ENCODE measurements around the gene TMEM234.

TMEM234 gene

DNA sequence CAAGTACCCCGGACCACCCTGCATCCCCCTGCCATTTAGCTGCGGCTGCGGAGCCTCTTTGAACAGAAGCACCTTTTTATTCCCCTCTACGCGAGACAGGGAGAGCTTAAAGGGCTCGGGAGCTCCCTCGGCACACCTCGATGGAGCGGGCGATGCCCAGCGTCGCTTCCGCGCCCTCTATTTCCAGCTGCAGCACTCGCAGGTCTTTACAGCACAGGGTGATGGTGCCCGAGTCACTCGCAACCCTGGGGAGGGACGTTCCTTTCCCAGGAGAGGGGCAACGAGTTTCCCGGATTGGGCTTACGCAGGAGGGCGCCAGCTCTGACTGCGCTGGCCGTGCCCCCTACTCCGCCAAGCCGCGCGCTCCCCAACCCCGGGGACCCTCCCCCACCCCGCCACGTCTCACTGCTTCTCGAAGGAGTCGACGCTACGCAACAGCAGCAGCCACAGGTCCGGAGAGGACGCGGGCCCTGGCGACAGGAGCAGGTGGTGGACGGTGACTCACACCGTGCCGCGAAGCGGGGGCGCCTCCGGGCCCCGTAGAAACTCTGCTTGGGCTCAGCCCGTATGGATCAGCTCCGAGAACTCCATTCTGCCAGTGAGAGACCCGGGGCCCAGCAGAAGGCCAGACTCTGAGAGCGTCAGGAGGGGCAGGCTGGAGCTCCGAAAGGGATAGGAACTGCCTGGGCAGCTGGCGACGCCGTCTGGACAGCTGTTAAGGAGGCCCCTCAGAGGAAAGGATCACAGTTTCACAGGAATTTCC is 19.0 kb upstream of the TMEM234 start:
- Histone ChIP-seq H3K4me3 (peak overlapping the region; percentile 48; the same call in 1 of the 2 replicates), H3K36me3 (ENCODE audit: insufficient read depth, low read length) (no peaks in the 10 kb centered on the region), H3K9me3 (ENCODE audit: low read depth, low read length) (no peaks in the 10 kb centered on the region), H3K27ac (no peak overlapping the region), H3K9ac (ENCODE audit: insufficient read length) (no peak overlapping the region)
- TF ChIP-seq POLR2AphosphoS5 (IDR thresholded peaks at IDR 0.05; ENCODE audit: borderline replicate concordance, low read depth, low read length) (no peak), FOXP2 (optimal IDR thresholded peaks at IDR 0.05; ENCODE audit: control extremely low read depth, extremely low read length, insufficient read depth) (no peak), EZH2 (IDR thresholded peaks at IDR 0.05) (no peak)
- no peak for DNase-seq (ENCODE audit: low read depth, low spot score)

DNA sequence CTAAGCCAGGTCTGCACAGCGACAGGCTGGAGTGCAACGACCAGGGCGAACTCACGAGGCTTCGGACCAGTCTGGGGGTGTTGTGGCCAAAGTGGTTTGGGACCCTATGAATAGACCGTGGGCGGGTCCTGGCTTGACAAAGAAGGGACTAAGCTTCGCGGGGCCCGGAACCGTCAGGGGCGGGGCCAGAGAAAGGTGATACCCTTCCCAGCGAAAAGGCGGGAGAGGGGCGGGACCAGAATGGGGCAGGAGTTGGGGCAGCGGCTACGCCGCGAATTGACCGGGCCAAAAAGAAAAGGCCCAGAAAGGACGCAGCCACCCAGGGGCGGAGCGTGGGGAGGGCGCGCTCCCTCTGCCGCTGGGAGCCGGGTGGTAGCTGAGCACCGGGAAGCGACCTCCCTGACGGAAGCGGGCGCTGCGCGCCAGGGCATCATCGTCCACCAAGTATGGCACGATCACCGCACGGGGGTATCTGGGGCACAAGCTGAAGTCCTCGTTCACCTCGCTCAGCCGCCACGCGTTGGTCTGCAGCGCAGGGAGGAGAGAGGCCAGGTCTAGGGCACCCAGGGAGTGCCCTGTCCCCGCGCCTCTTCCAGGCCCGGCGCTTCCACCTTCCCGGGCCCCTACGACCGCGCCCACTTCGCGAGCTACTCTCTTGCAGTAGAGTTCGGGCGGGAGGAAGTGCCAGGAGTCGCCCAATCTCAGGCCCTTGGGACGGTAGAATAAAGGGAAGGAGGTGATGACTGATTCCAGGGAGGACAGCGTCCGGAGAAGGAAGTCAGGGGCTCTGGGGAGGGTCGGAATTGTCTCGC is 18.2 kb upstream of the TMEM234 start:
- Histone ChIP-seq H3K9me3 (ENCODE audit: low read depth, low read length) (no peaks in the 10 kb centered on the region), H3K9ac (ENCODE audit: insufficient read length) (no peak overlapping the region), H3K36me3 (ENCODE audit: insufficient read depth, low read length) (no peaks in the 10 kb centered on the region), H3K27ac (no peak overlapping the region), H3K4me3 (peak overlapping the region; percentile 48)
- no peak for DNase-seq (ENCODE audit: low read depth, low spot score)
- TF ChIP-seq FOXP2 (optimal IDR thresholded peaks at IDR 0.05; ENCODE audit: control extremely low read depth, extremely low read length, insufficient read depth), result no peak
- no peak for TF ChIP-seq EZH2 (IDR thresholded peaks at IDR 0.05)
- no peak for TF ChIP-seq POLR2AphosphoS5 (IDR thresholded peaks at IDR 0.05; ENCODE audit: borderline replicate concordance, low read depth, low read length)

DNA sequence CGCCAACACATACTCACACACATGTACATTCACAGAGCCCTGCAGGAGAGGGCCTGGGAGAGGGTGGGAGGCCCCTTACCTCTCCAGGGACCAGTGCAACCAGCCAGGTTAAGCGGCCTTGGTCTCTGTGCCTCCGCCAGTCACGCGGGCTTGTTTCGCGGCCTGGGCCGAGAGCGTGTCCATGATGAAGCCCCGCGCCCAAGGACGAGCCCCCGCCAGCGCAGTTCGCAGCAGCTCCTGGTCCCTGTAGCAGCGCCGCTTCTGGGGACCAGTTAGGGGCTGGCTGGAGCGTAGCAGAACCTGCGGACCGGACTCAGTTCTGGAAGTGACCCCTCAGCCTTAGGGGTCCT is 17.6 kb upstream of the TMEM234 start:
- Histone ChIP-seq H3K9me3 (ENCODE audit: low read depth, low read length) (no peaks in the 10 kb centered on the region), H3K36me3 (ENCODE audit: insufficient read depth, low read length) (no peaks in the 10 kb centered on the region), H3K4me3 (no peak overlapping the region), H3K9ac (ENCODE audit: insufficient read length) (no peak overlapping the region), H3K27ac (no peak overlapping the region)
- DNase-seq (ENCODE audit: low read depth, low spot score), result no peak
- TF ChIP-seq EZH2 (IDR thresholded peaks at IDR 0.05) (no peak), POLR2AphosphoS5 (IDR thresholded peaks at IDR 0.05; ENCODE audit: borderline replicate concordance, low read depth, low read length) (no peak), FOXP2 (optimal IDR thresholded peaks at IDR 0.05; ENCODE audit: control extremely low read depth, extremely low read length, insufficient read depth) (no peak)

DNA sequence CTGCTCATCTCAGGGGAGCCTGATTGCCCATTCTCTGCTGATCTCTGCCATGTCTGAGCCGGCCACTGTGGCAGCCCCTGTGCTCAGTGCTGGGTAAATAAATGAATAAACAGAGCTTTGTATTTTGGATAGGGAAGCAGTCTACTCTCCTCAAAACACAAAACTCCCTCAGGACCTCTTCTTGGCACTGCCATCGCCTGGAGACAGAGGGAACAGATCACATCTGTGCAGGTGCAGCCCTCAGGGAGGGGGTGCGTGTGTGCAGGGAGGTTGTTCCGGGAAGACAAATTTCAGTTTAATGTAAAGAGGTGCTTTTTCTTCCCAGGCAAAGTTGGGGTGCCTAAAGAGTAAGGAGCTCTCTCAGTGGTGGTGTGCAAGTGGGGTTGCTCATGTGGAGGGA is 17.2 kb upstream of the TMEM234 start:
- no peak for DNase-seq (ENCODE audit: low read depth, low spot score)
- Histone ChIP-seq H3K9me3 (ENCODE audit: low read depth, low read length) (no peaks in the 10 kb centered on the region), H3K36me3 (ENCODE audit: insufficient read depth, low read length) (no peaks in the 10 kb centered on the region), H3K9ac (ENCODE audit: insufficient read length) (no peak overlapping the region), H3K4me3 (no peak overlapping the region), H3K27ac (no peak overlapping the region)
- TF ChIP-seq FOXP2 (optimal IDR thresholded peaks at IDR 0.05; ENCODE audit: control extremely low read depth, extremely low read length, insufficient read depth) (no peak), POLR2AphosphoS5 (IDR thresholded peaks at IDR 0.05; ENCODE audit: borderline replicate concordance, low read depth, low read length) (no peak), EZH2 (IDR thresholded peaks at IDR 0.05) (no peak)

DNA sequence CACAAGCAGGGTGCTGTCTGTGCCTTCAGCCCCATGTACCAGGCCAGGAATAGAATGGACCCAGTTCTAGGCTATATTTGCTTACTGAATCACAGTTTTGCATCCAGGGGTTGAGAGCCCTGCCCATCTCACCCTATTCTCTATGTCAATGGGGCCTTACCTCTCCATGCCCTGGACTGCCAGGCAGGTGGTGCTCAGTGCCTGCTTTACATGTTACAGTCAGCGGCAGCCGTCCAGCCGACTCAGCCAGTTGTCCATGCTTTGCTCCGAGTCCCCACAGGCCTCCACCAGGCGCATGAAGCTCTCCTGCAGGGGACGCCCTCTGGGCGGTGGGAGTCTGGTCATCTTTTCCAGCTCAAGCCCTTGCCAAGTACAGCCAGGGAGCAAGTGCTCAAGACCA is 12.6 kb upstream of the TMEM234 start:
- no peak overlapping the region for H3K27ac ChIP-seq
- no peaks in the 10 kb centered on the region for H3K9me3 ChIP-seq (ENCODE audit: low read depth, low read length)
- TF ChIP-seq EZH2 (IDR thresholded peaks at IDR 0.05), result no peak
- TF ChIP-seq FOXP2 (optimal IDR thresholded peaks at IDR 0.05; ENCODE audit: control extremely low read depth, extremely low read length, insufficient read depth), result no peak
- TF ChIP-seq POLR2AphosphoS5 (IDR thresholded peaks at IDR 0.05; ENCODE audit: borderline replicate concordance, low read depth, low read length), result no peak
- H3K9ac ChIP-seq (ENCODE audit: insufficient read length), result no peak overlapping the region
- no peak overlapping the region for H3K4me3 ChIP-seq
- H3K36me3 ChIP-seq (ENCODE audit: insufficient read depth, low read length), result peaks cover 20% of the 10 kb centered on the region
- no peak for DNase-seq (ENCODE audit: low read depth, low spot score)

DNA sequence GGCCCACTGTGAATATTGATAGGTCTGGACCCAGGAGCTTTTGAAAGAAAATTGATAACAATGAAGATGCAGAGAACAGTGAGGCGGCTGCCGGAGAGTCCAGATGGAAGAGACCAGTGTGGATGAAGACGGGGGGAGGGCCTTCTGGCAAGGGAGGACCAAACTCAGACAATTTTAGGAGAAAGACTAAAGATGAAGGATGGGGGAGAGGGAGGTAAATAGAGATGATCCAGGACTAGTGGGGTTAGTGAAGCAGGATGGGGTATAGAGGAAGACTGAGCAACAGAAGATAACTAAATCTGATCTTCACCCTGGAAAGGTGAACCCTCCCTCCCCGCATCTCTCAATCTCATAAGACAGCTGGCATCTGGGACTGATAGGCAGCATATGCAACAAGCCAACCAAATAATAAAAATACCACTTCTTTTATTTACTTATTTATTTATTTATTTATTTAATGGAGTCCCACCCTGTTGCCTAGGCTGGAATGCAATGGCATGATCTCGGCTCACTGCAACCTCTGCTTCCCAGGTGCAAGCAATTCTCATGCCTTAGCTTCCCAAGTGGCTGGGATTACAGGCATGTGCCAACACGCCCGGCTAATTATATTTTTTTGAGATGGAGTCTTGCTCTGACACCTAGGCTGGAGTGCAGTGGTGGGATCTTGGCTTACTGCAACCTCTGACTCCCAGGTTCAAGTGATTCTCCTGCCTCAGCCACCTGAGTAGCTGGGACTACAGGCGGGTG is 10.6 kb upstream of the TMEM234 start:
- DNase-seq (ENCODE audit: low read depth, low spot score), result no peak
- Histone ChIP-seq H3K4me3 (no peak overlapping the region), H3K9me3 (ENCODE audit: low read depth, low read length) (no peaks in the 10 kb centered on the region), H3K36me3 (ENCODE audit: insufficient read depth, low read length) (peaks cover 37% of the 10 kb centered on the region), H3K27ac (no peak overlapping the region), H3K9ac (ENCODE audit: insufficient read length) (no peak overlapping the region)
- TF ChIP-seq FOXP2 (optimal IDR thresholded peaks at IDR 0.05; ENCODE audit: control extremely low read depth, extremely low read length, insufficient read depth) (no peak), POLR2AphosphoS5 (IDR thresholded peaks at IDR 0.05; ENCODE audit: borderline replicate concordance, low read depth, low read length) (no peak), EZH2 (IDR thresholded peaks at IDR 0.05) (no peak)

DNA sequence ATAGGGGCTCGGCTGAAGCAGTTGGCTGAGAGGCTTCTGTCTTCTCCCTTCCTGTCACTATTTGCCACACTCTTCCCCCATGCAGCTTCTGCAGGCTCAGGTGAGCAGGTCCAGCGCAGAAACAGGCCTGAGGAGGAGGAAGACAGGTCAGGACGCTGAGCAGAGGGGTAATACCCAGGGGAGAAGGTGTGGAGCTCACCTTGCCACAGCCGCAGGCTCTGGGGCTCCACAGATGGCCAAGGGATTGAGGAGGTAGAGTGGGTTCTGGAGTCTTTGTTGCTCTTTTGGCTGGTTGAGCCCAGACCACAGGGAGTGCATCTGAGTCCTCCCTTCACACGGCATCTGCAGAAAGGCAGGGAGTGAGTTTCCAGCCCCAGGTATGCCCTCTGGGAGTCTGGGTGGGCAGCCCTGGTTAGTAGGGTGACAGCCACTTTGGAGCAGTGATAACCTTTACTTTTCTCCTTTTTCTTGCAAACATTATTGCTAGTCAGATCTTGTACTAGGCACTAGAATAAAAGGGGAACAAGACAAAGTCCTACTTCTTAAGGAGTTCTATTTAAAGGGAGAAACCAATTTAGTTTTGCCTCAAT is 9.8 kb upstream of the TMEM234 start:
- H3K9me3 ChIP-seq (ENCODE audit: low read depth, low read length), result no peaks in the 10 kb centered on the region
- no peak overlapping the region for H3K9ac ChIP-seq (ENCODE audit: insufficient read length)
- no peak for DNase-seq (ENCODE audit: low read depth, low spot score)
- no peak for TF ChIP-seq EZH2 (IDR thresholded peaks at IDR 0.05)
- no peak overlapping the region for H3K27ac ChIP-seq
- no peak overlapping the region for H3K4me3 ChIP-seq
- H3K36me3 ChIP-seq (ENCODE audit: insufficient read depth, low read length), result peaks cover 43% of the 10 kb centered on the region

DNA sequence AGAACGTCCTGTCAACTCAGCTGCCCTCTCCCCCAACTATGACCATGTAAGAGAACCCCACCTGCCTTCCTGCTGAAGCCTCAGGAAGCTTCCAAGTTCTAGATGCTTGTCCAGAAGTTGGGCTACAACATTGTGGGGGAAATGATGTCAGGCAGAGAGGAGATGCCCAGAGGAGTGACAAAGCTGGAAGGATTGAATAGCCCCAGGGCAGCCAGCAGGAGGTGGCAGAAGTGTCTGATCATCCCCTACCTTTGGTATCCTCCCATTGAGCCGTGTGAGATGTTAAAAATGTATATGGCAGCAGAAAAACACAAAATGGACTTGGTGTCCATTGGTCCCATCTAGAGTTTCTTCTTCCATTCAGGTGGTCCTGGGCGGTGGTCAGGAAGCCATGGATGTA is 6.6 kb upstream of the TMEM234 start:
- H3K4me3 ChIP-seq, result no peak overlapping the region
- DNase-seq (ENCODE audit: low read depth, low spot score), result no peak
- TF ChIP-seq FOXP2 (optimal IDR thresholded peaks at IDR 0.05; ENCODE audit: control extremely low read depth, extremely low read length, insufficient read depth) (no peak), EZH2 (IDR thresholded peaks at IDR 0.05) (no peak), POLR2AphosphoS5 (IDR thresholded peaks at IDR 0.05; ENCODE audit: borderline replicate concordance, low read depth, low read length) (no peak)
- no peak overlapping the region for H3K27ac ChIP-seq
- H3K9ac ChIP-seq (ENCODE audit: insufficient read length), result no peak overlapping the region
- H3K36me3 ChIP-seq (ENCODE audit: insufficient read depth, low read length), result peaks cover 64% of the 10 kb centered on the region
- no peaks in the 10 kb centered on the region for H3K9me3 ChIP-seq (ENCODE audit: low read depth, low read length)

Measured in SK-N-MC (cell line).